ENCODE results near the gene LAMA1.

- no peak for TF ChIP-seq CTCF (IDR thresholded peaks at IDR 0.05; ENCODE audit: borderline replicate concordance, extremely low read depth, low read length, poor library complexity, severe bottlenecking)
- no peak for TF ChIP-seq EZH2 (IDR thresholded peaks at IDR 0.05; ENCODE audit: borderline replicate concordance, low read depth, low read length, severe bottlenecking)
Observed at GRCh38 chr18:6975084-6975483, 142.5 kb downstream of the LAMA1 start.
